Right lung (tissue), 10 donors: ENCODE data around the gene LRRC15. TPM values are rescaled to one million over a fixed set of nuclear protein-coding genes. Genes with fewer than 3 reads are reported as not detected.
A peak's percentile ranks its signal among the peaks of the same experiment; 100 is the strongest.

Experiments
- DNase-seq, 2 donors: peaks; one replicate each; pipeline ENCODE4 v3.0.0-alpha.2; 2013
- long read RNA-seq, 8 donors: transcript quantifications; one replicate each; lab custom pipeline, GENCODE V29; 2026
- polyA plus RNA-seq, 5 donors: library from polyadenylated mRNA; unstranded; fragments of 120-200 nt; gene quantifications; one replicate each; pipeline versions ENCODE4 v1.2.1 to v1.2.3, GENCODE V29; 2013; ENCODE audit warnings: inconsistent platforms in 1 of 5, low replicate concordance in 1 of 5; ENCODE audit not compliant: insufficient read length in 5 of 5, insufficient read depth in 1 of 5

The LRRC15 gene
- polyA plus RNA-seq: under 1 TPM; 0.04 to 0.16 (median 0.06) TPM
- long read RNA-seq, donor 1: 0 reads
- long read RNA-seq, donor 2: 0 reads
- long read RNA-seq, donor 3: 0 reads
- long read RNA-seq, donor 4: 0 reads
- long read RNA-seq, donor 5: 0 reads
- long read RNA-seq, donor 6: 0 reads
- long read RNA-seq, donor 7: 0 reads
- long read RNA-seq, donor 8: 0 reads

DNA sequence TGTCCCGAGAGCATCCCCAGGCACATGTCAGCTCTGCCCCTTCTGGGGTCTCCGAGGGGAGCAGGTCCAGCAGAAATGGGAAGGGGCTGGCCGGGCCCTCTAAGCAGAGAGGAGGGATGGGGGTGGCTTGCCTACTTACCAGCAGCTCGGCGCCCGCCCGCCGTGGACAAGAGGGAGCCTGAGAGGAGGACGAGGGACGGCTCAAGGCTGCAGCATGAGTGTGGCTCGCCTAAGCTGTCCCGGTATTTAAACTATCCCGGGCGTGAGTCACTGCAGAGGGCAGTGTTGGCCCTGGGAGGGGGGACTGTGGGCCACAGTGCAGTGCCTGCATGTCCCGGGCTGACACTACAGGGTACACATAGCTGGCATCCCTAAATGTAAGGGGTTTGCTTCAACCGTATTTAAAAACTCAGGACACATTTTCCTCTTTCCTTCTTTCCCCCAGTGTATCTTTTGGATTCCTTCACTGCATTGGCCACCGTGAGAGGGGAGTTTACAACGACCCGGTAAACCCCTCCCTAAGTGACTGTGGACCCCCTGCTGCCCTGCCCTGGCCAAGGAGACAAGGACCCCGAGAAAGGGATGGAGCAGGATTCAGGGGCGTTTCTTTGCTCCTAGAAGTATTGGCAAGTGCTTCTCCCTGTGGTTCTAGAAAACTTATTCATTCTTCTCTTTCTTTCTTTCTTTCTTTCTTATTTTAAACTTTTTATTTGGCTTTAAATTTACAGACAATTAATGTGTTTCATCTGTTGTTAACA is at the start of gene LRRC15:
TSS of gene LRRC15 (minus strand) at position 222 of the 758 bp plus-strand sequence. CDS start 8,700 bp downstream, outside the sequence.
- no peak for DNase-seq

DNA sequence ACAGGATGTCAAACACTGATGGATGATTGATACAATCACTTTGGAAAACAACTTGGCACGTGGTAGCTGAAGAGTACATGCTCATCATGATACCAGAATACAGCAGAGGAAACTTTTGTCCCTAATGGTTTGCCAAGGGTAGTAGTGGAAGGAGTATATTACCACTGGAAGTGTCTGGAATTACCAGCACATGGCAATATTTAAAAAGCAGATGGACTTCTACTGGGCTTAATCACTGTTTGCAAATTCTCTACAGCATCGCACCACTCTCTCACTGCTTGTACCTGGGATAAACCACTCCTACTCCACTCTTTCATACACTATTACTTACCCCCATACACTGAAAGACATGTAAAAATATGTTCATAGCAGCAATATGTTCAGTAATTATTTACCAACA is 49.1 kb upstream of the LRRC15 start:
- no peak for DNase-seq

DNA sequence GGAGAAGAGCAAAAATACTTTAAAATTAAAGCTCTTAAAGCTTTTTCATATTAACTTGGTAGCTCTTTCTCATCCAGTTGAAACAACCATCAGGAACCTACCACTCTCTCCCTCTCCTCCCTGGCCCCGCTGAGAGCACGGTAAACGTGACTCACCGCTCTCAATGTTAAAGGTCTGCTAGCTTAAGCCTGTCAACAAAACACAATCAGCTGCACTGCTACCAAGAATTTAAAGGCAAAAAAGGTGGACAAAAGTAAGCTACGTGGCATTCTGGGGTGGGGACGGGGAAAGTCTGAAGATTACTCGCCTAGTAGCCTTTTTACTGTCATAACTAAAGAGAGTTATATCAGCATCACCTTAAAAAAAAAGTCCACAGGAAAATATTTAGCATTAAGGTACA is 37.9 kb upstream of the LRRC15 start:
- DNase-seq: no peak

DNA sequence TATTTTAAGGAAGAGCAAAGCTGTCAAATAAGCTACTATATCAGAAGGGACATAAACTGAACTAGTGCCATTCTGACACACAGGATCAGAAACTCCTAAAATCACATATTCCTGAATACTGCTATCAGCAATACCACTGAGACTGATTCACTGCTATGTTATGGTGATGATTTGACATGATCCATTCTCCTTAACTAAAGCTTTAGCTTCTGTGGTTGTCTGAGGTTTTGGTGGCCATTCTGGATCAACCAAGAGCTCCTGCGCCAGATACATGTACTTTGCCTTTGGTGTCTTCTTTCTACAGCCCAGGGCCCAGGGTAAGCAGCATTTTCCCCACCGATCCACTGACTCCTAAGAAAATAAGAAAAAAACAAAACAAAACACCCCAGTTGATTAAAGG is 36.2 kb upstream of the LRRC15 start:
- no peak for DNase-seq

DNA sequence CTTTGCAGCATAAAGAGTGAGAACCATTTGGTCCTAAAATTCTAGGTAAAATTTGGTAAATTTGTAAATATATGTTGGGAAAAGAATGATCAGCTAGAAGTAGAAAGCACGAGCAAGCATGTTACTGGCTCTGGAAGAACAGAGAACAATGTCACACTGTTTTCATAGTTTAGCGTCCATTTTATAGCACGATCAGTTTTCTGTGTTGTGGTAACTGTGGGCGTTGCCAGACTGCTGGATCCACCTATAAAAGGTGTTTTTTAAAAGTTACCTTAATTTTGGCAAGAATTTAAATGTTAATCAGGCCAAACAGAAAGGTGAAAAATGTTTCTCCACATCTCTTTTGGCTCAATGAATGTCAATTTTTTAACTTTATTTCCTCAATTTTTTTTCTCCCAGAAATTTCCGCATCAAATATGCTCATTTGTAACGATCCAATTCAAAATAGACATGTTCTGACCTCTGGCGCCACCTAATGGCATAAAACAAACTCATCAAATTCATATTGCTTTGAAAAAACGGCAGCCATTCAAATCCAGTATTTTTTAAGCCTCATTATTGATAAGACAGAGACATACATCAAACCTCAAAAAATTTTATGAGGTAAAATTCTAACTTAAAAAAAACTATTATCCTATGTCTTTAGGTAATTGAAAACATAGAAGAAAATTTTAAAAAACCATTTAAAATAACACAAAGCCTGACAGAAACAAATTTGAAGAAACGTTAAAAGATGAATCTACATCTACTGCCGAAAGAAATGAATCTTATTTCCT is 35.0 kb upstream of the LRRC15 start:
- peak in 1 of 2 donors; percentile 40 for DNase-seq

DNA sequence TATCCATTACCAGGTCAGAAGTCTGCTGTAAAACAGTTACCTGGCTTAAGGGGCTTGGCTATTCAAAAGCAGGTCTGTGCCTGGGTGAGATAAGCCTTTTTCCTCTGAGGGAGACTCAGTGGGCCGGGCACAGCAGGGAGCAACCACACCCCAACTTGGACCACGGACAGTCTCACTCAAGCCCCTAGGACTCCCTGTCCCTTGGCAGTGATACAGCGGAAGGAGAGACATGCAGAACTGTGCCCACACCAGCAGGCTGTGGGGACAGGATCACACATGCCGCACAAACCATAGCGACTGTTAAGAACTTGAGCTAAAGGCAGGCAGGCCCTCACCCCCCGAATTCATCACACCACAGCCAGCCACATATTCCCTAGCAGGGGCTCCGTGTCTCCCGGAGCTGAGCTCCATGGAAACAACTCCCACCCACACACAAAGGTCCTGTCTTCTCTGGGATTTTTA is 32.4 kb upstream of the LRRC15 start:
- no peak for DNase-seq

DNA sequence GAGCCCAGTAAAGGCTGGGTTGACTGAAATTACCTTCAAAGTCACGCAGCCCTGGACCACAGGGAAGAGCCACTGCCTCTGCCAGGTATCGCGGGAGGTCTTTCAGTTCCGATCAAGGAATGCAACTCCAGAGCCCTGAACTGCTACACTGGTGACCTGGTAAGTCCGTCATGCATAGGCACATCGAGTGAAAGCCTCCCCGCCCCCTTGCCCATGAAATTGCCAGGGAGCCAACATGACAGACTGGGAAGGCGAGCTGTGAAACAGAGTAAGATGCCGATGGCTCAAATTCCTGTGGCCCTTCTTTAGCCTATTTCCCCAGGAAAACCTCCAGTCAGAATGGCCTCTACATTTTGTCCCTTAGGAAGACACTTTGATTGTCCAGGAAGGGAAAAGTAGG is 31.8 kb upstream of the LRRC15 start:
- no peak for DNase-seq

DNA sequence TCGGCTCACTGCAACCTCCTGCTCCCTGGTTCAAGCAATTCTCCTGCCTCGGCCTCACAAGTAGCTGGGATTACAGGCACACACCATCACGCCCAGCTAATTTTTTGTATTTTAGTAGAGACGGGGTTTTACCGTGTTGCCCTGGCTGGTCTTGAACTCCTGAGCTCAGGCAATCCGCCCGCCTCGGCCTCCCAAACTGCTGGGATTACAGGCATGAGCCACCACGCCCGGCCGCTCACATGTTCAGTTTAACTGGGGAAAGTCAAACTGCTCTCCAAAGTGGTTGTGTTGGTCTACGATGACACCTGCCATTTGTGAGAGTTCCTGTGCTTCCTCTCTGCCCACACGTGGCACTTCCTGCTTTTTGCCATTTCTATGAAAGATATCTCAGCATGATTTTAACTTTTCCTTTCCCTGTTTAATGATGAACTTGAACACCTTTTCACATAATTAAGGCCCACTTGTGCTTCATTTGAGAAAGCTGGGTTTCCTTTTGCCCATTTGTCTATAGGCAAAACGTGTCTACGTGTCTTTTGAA is 30.4 kb upstream of the LRRC15 start:
- DNase-seq: no peak

DNA sequence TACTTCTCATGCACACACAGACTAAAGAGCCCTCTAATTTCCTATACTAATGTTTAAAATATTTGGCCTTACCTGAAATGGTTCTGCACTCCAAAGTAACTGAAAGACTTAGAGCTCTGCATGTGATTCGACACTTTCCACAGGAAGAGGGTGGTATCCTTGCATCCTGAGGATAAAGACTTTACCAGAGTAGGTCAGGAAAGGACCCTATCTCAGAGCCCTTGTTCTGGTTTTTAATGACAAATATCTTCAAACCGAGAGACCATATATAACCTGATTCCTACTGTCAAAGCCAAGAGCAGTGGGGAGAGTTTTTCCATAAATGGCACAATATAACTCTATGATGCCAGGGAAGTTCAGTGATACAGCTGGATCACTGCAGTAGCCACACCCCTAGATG is 29.6 kb upstream of the LRRC15 start, which contains the start of gene GP5:
TSS of gene GP5 (minus strand) at position 101 of the 400 bp plus-strand sequence. CDS start 984 bp downstream, outside the sequence.
- DNase-seq: no peak

DNA sequence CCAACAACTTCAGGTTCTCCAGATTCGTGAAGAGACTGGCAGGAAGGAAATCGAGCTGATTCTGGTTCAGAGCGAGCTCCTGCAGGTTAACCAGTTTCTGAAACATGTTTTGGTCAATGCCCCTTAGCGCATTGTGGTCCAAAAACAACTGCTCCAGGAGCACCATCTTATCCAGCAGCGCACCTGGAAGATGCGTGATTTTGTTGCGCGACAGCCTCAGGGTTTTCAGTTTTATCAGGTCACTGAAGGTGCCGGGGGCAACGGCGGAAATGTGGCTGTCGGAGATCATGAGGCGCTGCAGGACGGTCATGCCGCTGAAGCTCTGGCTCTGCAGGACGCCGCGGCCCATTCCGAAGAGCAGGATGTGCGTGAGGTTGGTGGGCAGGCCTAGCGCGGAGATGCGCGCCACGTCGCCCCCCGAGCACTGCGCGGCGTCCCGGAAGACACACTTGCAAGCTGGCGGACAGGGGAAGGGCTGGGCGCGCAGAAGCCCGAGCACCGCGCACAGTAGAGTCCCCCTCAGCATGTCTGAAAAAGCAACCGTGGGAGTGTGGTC is 28.3 kb upstream of the LRRC15 start:
- no peak for DNase-seq

DNA sequence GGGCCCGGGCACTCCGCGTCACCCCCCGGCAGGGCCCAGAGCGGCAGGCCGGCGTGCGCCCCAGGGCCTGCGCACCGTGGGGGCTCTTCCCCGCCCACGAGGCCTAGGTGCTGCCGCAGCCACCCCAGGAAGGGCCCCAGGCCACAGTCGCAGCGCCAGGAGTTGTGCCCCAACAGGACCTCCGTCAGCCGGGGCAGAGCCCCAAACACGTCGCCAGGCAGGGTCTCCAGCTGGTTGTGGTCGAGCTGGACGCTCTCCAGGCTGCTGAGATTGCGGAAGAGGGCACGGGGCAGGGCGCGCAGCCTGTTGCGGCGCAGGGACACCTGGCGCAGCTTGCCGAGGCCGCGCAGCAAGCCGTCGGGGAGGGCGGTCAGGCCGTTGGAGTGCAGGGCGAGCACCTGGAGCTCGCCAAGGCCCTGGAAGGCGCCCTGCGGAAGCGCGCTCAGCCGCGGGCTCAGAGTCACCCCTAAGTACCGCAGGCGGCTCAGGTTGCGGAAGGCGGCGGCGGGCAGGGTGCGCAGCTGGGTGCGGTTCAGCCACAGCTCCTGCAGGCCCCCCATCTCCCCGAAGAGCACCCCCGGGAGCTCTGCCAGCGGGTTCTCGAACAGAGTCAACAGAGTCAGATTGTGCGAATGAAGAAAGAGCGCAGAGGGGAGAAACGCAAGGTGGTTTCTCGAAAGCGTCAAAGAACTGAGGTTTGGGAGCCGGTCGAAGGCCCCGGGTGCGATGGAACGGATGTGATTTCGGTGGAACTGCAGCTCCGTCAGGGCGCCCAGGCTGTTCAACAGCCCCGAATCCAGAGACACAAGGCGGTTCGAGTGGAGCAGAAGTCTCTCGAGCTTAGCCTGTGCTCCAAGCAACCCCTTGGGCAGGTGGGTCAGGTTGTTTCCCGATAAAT is 27.6 kb upstream of the LRRC15 start:
- no peak for DNase-seq

DNA sequence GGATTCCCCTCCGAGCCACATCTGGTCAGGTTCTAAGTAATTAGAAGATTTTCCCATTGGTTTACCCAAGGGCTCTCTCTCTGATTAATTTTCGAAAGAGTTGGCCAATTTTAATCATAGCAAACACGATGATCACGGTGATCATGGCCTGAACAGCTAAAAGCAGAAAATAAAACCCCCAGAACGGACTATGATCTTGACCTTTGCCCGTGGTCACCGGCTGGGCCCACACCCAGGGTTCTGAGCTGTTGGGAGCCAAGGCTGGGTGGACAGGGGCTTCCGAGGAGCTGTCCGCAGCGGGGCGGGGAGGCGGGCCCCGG is 27.0 kb upstream of the LRRC15 start:
- no peak for DNase-seq

DNA sequence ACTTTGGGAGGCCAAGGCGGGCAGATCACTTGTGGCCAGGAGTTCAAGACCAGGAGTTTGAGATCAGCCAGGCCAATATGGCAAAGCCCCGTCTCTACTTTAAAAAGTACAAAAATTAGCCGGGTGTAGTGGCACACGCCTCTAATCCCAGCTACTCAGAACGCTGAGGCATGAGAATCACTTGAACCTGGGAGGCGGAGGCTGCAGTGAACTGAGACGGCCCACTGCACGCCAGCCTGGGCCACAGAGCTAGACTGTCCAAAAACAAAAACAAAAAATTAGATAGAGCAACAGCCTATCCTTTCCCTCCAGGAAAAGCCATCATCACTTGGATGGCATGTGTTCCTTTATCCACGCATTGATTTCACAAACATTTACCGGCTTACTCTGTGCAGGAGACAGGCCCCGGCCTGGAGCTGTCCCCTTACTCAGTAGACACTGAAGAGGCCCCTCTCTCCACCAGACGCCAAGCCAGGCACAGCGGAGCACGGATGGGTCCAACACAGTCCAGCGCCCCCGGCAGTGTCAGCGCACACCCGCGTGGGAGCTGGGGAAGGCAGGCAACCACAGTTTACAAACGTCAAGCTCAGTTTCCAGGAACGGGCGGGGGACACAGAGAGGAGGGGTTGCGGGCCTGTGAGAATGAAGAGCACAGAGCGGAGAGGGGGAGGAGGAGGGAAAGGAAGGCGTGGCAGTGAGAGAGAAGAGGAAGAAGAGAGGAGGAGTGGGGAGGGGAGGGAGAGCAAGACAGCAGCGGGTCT is 26.4 kb upstream of the LRRC15 start:
- DNase-seq: no peak

DNA sequence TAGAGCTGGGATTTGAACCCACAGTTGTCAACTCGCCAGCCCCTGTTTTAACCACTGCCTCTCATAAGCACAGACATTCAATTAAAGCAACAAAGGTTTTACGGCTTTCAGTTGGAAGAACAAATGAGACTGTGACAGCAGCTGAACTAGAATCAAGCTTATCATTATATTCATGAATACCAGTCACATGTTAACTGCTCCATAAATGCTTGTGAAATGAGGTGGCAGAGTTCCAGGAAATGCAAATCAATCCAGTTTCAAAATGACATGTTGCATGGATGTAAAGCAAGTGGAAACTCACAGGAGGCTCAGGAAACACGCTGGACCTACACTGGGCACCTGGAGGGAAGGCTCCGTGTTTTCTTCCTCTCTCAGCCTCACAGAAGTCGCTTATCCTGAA is 25.7 kb upstream of the LRRC15 start:
- no peak for DNase-seq

DNA sequence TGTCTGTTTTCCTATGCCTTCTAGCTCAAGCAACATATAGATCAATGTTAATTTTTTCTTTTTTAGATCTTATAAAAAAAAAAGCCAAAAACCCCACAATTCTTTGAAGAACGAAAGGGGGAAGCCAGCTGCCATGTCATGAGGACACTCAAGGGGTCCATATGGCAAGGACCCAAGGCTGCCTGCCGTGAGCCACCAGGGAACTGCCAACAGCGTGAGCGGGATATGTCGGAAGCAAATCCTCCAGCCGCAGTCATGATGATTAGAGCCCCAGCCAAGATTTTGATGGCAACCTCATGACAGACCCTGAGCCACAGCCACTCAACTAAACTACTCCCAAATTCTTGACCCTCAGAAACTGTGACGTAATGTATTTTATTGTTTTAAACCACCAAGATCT is 23.0 kb upstream of the LRRC15 start:
- DNase-seq: no peak

DNA sequence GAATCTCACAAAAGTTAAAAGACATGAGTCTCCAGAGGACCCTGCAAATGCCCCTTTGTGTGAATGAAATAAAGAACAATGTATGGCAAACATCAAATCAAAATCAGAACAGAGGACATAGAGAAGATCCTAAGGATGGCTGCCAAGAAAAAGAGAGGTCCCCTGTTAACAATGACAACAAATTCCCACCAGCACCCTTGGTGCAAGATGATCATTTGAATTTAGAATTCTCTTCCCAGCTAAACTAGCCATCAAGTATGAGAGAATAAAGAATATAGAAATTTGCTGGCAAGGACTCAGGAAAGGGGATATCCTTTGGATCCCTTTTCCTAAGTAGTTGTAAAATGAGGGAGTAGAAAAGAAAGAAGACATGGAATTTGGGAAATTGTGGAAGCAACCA is 21.3 kb upstream of the LRRC15 start:
- DNase-seq: no peak

DNA sequence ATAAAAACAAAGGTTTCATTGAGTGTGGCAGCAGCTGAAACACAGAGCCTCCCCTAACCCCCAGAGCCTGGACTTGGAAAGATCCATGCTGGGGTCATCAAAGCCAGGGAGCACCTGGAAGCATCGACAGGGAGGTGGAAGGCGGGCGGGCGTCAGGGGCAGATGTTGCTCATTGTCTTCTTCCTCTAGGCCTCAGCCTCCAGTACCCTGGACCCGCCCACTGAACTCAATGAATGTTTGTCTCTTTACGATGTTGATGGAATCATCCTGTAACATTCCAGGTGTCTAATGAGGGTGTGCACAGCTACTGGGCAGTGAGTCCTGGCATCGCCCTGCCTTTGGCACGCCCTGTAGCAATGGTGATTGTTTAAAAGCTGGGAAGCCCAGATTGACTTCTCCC is 19.7 kb upstream of the LRRC15 start:
- DNase-seq: no peak

DNA sequence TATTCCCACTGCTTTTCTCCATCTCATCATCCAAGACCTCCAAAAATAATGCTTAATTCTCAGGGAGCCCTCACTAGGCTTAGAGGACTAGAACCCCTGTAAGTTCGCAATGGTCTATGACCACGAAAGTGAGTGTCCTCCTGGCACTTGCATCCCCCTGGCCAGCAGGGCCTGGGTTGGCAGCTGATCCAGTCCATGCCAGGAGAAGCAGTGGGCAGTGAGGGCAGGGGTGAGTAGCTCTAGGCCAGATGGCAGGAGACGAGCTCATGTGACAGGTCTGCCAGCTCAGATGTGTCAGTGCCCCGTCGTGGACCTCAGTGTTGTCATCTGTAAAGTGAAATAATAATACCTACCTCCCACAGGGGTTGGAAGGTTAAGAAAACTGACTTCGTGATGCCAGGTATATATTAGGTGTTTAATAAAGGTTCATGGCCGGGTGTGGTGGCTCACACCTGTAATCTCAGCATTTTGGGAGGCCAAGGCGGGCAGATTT is 18.4 kb upstream of the LRRC15 start:
- DNase-seq: no peak

DNA sequence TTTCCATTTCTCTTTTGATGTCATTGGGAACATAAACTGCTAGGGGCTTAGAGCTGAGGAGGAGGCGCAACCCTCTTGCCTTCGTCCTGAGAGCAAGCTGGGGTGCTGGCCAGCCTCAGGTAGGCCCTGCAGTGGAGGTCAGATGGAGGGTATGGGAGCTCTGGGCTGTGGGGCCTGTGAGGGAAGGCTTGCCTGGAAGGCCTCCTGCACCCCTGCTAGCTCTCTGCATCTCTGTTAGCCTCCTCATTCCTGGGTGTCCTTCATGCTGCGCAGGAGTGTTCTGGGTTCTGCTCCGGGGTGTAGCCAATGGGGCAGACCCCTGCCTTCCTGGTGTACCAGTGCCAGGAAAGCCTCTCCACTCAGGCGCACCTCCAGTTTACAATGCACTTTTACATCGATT is 17.7 kb upstream of the LRRC15 start:
- no peak for DNase-seq

DNA sequence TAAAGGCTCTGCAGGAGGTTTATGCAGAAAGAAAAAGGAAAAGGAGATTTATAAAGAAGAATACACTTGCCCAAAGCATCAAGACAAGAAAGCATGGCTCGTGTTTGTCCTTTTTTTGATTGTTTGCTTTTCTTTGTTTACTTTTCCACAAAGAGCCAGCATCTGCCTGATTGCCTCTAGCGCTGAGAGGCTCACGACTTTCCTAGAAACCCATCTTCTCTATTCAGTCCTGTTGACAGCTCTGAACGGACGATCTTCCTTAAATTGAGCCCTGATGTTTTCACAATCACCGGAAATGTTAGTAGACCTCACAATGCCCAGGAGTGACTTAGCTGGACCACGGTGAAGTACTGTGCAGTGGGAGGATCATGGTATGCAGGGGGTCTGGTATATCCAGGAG is 17.1 kb upstream of the LRRC15 start:
- DNase-seq: no peak
